Measurements from ENCODE around the gene FXR1.

DNA sequence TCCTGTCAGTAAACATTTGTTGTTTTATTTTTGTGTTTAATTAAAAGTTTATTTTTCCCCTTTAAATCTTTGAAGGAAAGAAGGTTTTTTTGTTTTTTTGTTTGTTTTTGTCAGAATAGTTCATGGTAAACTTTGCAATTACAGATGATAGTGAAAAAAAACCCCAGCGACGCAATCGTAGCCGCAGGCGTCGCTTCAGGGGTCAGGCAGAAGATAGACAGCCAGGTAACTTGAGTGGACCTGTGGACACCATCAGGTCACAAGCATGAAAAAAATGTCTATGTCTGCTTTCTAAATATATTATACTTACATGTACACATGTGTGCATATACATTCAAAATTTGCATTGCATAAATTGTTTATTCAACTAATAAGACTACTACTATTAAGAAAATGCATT is 58.5 kb downstream of the FXR1 start:
- TF ChIP-seq, protein P1, sequence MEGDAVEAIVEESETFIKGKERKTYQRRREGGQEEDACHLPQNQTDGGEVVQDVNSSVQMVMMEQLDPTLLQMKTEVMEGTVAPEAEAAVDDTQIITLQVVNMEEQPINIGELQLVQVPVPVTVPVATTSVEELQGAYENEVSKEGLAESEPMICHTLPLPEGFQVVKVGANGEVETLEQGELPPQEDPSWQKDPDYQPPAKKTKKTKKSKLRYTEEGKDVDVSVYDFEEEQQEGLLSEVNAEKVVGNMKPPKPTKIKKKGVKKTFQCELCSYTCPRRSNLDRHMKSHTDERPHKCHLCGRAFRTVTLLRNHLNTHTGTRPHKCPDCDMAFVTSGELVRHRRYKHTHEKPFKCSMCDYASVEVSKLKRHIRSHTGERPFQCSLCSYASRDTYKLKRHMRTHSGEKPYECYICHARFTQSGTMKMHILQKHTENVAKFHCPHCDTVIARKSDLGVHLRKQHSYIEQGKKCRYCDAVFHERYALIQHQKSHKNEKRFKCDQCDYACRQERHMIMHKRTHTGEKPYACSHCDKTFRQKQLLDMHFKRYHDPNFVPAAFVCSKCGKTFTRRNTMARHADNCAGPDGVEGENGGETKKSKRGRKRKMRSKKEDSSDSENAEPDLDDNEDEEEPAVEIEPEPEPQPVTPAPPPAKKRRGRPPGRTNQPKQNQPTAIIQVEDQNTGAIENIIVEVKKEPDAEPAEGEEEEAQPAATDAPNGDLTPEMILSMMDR (IDR thresholded peaks at IDR 0.05 in 2 of 3, conservative IDR thresholded peaks at IDR 0.05 in 1 of 3; ENCODE audit: borderline replicate concordance in 1 of 3, insufficient read depth in 1 of 3, low read depth in 2 of 3, low read length in 2 of 3), result no peak
- TF ChIP-seq MAX (IDR thresholded peaks at IDR 0.05) (no peak), CEBPB (IDR thresholded peaks at IDR 0.05; ENCODE audit: low read depth) (no peak), ZFX (IDR thresholded peaks at IDR 0.05) (no peak), EZH2phosphoT487 (IDR thresholded peaks at IDR 0.05; ENCODE audit: borderline replicate concordance) (no peak), SRF (IDR thresholded peaks at IDR 0.05; ENCODE audit: low read depth) (no peak), POLR2A (IDR thresholded peaks at IDR 0.05; ENCODE audit: borderline replicate concordance, extremely low read depth, insufficient read depth, insufficient read length) (no peak), REST (IDR thresholded peaks at IDR 0.05; ENCODE audit: low read depth) (no peak), POLR2AphosphoS5 (IDR thresholded peaks at IDR 0.05; ENCODE audit: low read depth, low read length) (no peak), EZH2 (IDR thresholded peaks at IDR 0.05) (no peak), RAD21 (IDR thresholded peaks at IDR 0.05; ENCODE audit: low read depth) (no peak), CBX3 (IDR thresholded peaks at IDR 0.05; ENCODE audit: low read depth) (no peak)

Data from HCT116 (cell line).